ENCODE results near the gene DLG2.

Gene DLG2

GRCh38 chr11:84300092-84300491, 1327.1 kb downstream of the DLG2 start:
- no peak for DNase-seq

GRCh38 chr11:84297570-84297969, 1329.6 kb downstream of the DLG2 start:
- no peak for DNase-seq

- no peak for DNase-seq
Observed at GRCh38 chr11:84295815-84296214, 1331.3 kb downstream of the DLG2 start.

- DNase-seq, result no peak
Observed at GRCh38 chr11:84292955-84293354, 1334.2 kb downstream of the DLG2 start.

DNA sequence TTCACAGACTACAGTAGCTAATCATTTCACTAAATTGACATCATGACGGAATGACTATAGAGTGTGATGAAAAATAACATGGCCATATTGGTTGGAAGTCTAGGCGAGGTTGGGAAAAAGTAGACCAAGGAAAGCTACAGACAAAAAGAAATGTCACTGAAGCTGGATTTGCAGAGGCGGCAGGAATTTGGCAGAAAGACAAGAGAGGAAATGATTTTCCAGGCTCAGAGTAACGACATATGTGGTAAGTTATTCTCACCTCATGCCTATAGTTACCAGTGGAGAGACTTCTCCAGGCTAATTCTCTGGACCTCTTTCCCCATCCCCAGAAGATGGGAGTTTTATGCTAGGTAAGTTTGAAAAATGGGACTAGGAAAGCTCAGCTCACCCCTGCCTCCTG, 1335.1 kb downstream of the DLG2 start:
- no peak for DNase-seq

- no peak for DNase-seq
Observed at GRCh38 chr11:84290647-84291046, 1336.5 kb downstream of the DLG2 start.

GRCh38 chr11:84289381-84289906, 1337.7 kb downstream of the DLG2 start:
- no peak for DNase-seq

- DNase-seq, result no peak
Observed at GRCh38 chr11:84273541-84273940, 1353.6 kb downstream of the DLG2 start.

- no peak for DNase-seq
Observed at GRCh38 chr11:84270466-84270865, 1356.7 kb downstream of the DLG2 start.

- no peak for DNase-seq
Observed at GRCh38 chr11:84264066-84264465, 1363.1 kb downstream of the DLG2 start.

DNA sequence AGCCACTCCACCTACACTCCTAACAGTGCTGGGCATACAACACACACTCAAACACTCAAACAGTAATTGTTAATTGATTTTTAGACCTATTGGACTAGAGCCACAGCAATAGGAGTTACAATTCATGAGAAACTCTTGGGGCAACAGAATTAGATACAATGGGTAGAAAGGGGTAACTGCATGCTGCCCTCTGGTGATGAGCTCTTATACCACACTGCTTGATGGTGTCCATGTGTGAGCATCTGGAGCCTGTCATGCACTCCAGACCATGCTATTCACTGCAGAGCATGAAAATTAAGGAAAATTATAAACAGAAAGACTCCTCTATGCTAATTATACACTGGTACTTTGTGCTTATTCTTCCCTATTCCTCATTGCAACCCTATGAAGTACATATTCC, 1365.4 kb downstream of the DLG2 start:
- DNase-seq, result no peak

DNA sequence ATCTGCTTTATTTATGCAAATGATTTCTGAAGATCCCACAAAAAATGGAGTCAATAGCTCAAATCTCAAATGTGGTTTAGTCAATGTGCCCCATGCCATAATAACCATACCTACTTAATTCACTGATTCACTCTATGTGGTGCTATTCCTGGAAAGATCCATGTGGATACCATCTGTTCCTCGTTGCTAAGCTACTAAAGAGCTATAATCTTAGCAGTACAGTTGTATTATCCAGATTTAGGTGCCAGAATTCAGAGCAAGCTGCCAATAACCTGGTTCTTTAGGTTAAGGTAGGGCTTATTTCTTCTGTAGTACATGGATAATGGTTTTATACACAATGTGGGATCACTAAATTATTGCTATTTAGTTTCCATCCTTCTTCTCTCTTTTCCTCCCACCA, 1366.3 kb downstream of the DLG2 start:
- DNase-seq, result no peak

- no peak for DNase-seq
Observed at GRCh38 chr11:84256618-84257017, 1370.5 kb downstream of the DLG2 start.

- DNase-seq, result no peak
Observed at GRCh38 chr11:84255483-84255882, 1371.7 kb downstream of the DLG2 start.

DNA sequence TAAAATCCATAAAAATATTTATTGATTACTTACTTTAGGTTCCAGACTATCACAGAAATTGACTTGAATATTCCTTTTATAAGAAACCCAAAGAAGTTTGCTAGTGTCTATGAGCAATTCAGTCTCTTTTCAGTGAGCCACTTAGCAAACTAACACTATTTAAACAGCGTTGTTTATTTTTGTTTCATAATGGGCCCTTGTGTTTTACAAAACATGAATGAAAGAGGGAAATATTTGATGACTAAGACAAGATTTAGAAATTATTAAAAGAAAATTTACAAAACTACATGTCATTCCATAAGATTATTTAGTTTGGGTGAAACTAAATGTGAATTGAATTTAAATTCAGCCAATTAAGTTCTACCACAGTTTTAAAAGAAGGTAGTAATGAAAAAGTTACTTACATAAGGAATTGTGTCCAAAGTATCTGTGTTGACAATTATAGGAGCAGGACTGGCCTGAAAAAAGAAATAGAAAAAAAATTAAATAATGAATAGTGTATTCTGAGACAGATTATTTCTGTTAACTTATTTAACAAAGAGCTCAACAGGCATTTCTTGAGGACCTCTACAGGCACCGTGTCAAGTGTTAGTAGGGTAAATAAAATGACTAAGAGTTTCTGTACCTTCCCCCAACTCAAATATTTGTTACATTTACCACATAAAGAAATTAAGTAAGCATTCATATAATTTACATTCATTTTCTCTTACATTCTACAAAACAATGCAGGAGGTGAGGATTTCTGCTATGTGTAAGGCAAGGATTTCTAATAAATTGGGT, 1376.1 kb downstream of the DLG2 start:
- DNase-seq, result no peak

DNA sequence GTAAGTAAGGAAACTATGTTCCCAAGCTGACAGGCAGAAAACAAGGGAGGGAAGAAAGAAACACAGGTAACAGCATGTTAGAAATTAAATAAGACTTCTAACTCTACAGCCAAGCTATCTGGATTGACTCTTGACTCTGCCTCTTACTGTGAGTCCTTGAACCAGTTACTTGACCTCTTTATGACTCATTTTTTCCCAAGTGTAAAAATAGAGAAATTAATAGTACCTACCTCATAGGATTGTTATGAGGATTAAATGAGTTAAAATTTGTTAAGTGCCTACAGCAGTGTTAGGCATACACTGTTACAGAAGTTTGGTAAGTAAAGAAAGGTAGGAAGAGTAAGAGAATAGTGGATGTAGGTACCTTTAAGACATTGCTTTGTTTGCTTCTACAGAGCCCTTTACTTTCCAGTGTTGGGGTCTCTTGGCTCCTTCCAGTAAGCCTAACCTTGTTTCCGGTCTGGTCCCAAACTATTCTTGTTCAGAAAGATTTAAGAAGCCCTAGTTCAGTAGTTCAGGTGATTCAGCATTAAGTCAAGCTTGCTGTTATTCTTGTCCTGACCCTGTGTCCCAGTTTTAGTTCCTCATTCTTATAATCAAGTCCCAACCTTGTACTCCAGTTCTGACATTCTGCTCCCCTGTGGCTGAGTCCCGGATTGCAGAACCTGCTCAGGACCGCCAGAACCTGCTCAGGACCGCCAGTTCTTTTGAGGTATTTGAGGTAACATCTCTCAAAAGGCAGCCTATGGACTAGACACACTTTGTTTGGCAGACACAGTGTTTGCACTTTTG, 1377.6 kb downstream of the DLG2 start:
- DNase-seq, result no peak

DNA sequence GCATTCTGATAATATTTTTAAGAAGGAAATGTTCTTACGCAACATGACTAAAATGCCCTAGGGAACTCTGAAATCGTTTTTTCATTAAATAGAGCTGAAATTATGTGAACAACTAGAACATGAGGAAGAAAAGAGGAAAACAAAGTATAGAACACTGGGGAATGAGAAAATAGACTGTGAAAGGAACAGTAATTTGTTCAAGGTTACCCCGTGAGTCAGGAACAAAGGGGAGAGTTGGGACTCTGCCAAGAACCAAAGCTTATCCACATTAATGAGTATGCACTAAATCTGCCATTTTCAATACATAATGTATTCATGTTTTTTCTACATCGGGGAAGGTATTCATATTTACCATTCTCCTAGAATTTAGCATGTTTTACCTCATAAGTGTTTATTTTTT, 1379.2 kb downstream of the DLG2 start:
- DNase-seq, result no peak

- DNase-seq, result no peak
Observed at GRCh38 chr11:84247129-84247528, 1380.0 kb downstream of the DLG2 start.

DNA sequence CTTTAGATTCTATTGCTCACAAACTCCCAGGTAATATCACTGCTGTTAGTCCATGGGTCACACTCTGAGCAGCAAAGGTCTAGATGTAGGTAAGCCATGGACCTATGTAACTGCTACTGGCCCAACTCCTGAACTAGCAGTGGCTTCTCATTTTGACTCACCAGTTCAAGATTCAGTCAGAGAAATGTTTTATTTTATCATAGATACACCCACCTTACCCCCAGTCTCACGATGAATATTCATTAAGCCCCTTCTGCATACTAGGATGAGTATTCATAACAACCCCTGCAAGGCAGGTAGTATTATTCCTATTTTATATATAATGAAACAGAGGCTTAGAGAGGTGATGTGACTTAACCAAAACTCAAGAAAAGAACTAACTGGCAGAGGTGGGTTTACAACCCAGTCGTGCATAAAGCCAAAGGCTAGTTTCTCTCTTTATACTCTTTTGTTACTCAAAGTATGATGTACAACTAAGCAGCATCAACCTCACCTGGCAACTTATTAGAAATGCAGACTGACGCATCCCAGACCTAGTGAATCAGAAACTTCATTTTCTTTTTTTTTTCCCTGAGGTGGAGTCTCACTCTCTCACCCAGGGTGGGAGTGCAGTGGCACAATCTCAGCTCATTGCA, 1383.4 kb downstream of the DLG2 start:
- no peak for DNase-seq

DNA sequence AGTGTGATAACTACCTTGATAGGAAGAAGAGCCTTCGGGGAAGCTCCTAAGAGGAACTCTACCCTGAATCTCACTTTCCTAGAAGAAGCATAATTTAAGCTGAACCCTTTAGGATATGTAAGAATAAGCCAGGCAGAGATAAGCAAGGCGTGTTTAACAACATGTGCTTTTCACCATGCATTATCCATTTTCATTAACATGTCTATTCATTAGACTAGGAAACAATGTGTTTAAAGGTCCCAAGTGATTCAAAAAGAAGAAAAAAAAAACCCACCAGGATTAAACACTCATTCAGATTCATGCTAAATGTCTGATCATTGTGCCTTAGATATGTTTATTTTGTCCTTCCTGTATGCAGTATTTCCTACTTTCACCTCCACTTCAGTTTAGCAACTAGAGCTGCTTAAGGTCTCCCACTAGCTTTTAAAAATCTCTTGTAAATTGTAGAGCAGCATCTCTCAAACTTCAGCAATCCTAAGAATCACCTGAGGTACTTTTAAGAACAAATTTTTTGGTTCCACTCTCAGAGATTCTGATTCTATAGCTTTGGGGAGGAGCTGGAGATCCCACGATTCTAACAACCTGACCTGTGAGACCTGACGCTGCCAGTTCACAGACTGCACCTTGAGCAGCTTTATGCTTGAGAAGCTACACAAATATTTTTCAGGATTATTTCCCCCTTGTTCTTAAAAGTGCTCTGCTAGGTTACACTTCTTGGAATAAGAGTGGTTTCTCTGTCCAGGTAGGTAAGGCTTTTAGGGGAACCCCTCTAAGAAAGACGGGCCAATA, 1385.6 kb downstream of the DLG2 start:
- no peak for DNase-seq

DNA sequence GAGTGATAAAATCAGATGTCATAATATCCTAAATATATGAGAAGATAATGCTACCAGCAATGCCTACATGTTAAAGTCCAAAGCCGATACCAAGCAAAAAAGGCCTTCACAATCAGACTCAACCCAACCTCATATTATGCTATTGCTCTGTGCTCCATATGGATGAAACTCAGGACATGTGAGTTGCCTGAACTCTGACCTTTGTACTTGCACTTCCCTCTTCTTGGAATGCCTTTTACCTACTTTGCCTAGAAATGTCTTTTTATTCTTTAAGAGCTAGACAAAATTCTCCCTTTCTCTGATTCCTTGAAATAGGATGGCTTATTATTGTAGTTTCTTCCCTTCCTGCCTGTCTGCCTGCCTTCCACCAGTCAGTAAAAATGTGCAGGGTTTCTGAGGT, 1386.3 kb downstream of the DLG2 start:
- no peak for DNase-seq

- no peak for DNase-seq
Observed at GRCh38 chr11:84236436-84236835, 1390.7 kb downstream of the DLG2 start.

Data from cerebellar nuclear complex (tissue), 1 donor.